CD4-positive, alpha-beta T cell treated with Interleukin-10 for 1 hour (primary cell): ENCODE data around the gene MTA1.

Experiments
- DNase-seq: peaks from one replicate; pipeline ENCODE4 v3.0.0-alpha.2; 2020

The MTA1 gene

DNA sequence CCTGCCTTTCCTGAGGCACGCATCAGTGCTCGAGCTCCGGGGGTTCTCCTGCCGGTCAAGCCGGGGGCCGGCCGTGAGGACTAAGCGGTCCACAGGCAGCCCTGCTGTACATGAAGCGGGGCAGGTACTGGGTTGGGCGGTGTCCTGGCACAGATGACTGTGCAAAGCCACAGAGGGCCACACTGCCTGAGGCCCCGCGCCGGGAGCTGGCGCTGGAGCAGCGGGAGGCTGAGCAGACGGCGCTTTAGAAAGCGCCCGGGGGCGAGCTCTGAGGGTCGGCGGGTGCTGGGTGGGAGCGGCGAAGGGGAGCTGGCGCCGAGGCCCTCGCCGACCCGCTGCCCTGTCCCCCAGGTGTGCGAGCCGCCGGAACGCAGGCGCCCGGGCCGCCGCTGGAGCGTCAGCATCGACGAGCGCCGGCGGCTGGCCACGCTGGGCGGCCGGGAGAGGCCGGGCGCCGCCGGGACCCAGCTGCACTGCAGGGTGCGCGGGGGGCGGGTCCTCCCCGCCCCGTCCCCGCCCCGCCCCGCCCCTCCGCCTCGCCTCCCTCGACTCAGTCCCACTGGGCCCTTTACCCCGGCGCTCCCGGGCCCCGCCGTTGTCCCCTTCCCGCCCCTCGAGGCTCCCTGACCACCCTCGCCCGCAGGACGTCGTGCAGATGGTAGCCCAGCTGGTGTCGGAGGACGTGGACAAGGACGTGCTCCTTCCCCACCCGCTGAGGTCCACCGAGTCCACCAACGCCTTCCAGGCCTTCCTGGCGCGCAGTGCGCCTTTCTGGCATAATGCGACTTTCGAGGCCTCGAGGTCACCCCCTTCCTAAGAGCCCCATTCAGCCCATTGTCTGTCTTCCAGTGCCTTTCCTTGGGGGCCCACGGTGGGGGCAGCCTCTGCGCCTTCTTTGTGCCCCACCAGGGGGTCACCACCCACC lies 8.3 kb upstream of the MTA1 start:
- DNase-seq = no peak

DNA sequence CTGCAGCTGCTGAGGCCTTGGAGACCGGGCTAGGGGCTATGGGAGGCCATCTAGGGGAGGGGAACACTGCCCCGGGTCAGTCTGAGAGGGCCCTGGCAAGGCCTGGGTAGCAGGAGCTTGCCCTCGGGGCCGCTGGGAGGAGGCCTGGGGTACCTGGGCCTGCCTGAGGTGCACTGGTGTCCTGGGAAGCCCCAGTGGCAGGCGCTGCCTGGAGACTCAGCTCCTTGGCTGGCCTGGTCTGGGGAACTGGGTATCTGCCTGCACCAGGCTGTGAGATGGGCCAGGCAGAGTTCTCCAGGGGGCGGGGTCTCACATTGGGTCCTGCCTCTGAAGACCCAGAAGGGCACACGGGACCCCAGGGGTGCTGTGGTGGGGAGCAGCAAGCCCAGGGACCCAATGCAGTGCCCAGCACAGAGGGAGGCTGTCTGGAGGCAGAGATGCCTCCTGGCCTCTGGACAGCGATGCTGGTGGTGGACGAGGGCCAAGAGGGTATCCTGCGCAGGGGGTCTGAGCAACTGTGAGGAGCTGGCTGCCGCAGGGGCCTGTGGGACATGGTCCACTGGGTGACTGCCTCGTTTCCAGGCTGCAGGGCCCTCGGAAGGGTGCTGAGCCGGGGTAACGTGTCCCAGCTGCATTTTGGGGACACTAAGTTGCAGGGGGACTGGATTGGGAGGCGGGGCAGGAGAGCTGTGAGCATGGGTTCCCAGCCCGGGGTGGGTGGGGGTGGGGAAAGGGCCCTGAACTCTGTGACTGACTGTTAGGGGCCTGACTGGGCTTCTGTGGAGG lies 7.4 kb upstream of the MTA1 start:
- DNase-seq = no peak

DNA sequence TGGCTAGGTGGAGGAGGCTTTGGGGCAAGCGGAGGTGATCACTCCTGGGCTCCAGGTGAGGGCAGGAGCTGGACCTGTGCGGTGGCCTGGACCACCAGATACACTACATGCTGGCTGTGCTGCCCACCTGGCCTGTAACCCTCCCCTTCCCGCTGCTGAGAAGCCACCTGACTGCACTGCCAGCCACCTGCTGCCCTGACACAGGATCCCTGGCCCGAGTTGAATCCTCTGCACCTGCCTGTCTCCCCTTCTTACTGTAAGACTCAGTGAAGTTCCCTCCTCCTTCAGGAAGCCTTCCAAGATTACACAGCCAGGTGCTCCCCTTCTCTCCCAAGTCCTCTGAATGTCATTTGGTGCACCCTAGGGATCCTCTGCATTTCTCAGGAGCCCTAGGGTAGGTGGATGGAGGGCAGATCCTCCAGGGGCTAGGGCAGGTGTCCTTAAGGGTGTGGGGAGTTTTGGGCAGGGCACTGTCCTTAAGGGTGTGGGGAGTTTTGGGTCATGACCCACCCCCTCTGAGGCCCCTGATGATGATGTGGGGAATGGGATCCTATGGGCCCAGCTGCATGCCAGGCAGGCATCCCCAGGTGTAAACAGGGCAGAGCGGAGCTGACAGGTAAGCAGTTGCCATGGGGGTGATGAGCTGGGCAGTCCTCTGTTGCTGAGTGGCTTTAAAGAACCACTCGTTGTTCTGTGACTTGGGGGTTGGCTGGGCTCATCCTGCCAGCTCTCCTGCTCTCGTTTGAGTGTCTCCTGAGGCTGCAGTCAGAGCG lies 6.7 kb upstream of the MTA1 start:
- DNase-seq = no peak

DNA sequence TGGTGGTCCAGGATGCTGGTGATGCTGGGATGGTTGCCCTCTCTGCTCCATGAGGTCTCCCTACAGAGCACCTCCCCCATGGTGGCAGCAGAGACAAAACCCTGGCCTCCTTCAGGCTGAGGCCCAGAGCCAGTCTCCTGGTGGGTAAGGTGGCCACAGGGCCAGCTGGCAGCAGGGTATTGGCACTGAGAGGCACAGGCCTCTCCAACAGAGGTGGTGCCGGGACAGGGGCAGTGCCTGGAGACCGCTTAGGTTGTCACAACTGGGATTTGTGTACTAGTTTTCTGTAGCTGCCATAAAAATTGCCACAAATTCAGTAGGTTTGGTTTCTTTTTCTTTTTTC lies 6.1 kb upstream of the MTA1 start:
- no peak for DNase-seq

DNA sequence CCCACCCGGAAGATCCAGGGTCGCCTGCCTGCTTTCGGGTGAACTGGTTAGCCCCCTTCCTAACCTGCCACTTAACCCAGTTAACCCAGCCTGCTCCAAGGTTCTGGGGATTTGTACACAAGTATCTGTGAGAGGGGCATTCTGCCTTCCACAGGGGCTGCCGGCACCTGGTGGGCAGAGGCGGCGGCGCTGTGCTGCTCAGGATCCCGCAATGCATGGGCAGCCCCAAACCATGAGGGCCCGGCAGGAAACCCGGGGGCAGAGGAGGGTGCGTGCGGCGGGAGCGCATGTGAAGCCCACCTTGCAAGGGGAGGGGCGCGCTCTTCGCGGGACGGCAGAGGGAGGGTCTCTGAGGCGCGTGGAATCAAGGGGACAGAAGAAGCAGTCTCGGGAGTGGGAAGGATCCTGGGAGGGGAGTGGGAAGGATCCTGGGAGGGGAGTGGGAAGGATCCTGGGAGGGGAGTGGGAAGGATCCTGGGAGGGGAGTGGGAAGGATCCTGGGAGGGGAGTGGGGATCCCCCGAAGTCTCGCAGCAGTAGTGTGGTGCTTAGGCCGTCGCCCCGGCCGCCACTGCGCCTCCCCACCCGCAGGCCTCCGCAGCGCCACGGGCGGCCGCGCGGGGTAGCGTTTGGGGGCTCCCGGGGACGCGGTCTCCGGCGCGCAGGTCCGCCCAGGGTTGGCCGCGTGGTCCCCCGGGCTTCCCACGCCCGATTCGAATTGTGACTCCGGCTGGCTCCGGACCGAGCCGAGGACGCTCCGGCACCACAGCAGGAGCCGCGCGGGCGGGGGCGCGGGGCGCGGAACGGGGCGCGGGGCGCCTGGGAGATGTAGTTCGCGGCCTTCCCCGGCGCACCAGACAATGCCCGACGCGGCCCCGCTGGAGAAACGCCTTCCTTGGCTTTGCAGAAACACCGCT lies 4.9 kb upstream of the MTA1 start:
- DNase-seq = peak; percentile 62

DNA sequence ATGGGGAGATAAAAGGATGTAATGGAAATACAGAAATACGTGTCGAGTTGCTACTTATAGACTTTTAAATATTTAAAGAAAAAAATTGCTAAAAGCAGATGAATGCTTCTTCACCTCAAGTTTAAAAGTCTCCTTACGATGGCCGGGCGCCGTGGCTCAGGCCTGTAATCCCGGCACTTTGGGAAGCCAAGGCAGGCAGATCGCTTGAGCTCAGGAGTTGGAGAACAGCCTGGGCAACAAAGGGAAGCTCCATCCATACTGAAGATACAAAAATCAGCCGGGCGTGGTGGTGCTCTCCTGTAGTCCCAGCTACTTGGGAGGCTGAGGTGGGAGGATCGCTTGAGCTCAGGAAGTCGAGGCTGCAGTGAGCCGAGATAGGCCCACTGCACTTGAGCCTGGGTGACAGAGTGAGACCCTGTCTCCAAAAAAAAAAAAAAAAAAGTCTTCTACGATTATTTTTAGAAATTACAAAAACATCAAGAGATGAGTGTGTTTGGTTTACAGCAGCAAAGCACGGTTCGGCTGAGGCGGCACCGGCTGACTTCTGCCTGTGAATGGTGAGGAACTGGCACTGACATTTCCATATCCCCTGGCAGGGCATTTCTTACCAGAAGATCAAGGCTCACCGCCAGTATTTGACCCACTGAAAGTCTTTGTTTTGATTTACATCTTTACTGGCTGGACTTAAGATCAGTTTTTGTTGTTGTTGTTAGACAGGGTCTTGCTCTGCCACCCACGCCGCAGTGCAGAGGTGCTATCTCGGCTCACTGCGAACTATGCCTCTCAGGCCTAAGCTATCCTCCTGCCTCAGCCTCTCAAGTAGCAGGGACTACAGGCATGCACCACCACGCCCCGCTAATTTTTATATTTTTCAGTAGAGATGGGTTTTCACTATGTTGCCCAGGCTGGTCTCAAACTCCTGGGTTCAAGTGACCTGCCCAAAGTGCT lies 3.9 kb upstream of the MTA1 start:
- no peak for DNase-seq

DNA sequence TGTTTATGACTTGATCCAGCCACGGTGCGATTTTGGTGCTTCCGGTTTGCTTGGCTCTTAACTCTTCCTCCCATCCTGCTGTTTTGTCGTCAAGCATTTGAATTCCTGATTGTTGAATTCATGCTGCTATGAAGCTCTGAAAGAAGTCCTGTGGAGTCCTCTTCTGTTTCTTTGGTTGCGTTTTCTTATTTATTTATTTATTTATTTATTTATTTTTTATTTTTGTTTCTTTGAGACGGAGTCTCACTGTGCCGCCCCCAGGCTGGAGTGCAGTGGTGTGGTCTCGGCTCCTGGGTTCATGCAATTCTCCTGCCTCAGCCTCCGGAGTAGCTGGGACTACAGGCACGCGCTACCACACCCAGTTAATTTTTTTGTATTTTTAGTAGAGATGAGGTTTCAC lies 3.0 kb upstream of the MTA1 start:
- DNase-seq = no peak

DNA sequence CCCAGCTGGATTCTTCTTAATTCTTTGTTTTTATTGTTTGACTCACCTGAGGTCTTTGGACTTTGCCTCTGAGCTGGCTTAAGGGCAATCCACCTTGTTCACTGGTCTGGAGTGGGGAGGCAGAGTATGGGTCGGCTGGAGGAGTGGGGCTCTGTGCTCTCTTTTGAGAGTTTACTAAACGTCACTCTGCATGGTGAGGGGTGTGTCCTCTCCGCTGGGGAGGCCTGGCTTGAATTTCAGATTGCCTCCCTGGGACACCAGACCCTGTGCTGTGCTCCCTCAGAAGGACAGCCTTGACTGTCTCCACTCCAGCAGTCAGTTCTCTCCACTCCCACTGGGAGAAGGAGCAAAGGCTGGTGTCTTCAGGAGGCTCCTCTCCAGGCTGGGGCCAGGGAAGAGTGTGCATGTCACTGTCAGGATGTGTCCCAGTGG lies 1.9 kb upstream of the MTA1 start:
- no peak for DNase-seq

DNA sequence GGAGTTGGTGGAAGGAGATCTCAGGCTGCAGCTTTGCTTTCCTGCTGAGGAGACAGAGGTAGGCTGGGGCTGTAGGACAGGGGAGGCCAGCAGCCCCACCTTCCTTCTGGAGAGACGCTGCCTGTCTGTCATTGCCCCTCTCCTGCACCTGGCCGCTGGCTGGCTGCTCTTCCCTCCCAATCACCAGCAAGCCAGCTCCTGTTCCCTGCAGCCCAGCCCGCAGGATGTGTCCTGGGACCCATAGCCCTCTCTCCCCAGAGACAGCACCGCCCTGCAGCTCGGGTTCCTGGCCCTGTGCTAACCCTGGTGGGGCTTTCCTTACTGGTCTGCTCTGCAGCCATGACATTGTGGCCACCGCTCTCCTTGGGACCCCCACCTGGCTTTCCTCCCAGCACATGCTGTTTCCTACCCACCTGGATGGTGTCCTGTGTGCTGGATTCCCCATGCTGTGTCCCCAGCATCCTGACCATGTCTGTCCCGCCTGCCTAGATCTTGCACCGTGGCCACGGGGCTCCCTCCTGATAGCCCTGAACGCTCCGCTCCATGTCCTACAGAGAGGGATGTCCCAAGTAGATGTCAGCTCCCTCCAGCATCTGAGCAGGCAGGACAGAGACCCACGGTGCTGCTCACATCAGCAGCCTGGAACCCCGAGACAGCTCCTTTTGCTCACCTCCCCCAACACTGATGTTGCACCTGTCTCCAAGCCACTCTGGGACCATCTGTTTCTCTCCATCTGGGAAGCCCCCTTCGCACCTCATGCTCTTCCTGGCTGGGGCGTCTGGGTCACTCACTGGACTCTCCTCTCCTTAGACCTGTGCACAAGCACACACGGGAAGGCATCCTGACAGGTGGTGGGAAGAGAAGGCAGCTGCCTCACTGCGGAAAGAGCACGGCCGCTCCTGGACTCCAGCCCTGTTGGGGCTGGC lies 1.1 kb upstream of the MTA1 start:
- no peak for DNase-seq

DNA sequence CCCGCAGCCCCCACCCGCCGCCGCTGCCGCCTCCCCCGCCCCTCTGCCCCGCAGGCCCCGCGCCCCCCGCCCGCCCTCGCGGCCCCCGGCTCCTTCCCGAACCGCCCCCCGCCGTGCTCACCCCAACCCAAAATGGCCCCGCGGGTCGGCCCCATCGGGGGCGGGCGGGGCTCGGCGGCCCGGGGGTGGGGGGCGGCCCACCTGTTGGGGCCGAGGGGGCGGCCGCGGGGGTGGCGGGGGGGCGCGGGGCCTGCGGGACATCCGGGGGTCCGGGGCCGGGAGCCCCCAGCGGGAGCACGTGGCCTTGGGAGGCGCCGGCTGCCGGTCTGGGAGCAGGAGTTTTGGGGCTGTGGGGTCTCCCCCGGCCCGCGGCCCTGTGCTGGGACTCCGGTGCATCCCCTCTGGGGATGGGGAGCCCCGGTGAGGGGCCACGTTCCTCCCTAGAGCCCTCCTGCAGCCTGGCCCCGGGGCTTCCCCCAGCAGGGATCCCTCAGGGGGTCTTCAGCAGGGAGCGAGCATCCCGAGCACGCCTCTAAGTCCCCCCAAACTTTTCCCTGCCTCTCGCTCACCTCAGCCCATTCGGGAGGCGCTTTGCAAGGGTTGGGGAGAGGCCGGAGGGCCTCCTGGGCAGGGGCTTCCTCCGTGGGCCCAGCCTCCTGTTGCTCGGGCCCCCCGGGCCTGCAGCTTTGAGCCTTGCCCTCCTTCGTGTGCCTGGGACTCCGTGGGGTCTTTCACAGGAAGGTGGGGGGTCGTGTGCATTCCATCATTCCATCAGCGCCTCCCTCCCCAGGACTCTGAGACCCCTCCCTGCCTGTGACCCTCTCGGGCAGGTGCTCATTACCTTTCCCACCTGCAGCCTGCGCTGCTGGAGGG lies 710 bp downstream of the MTA1 start:
- DNase-seq = no peak

DNA sequence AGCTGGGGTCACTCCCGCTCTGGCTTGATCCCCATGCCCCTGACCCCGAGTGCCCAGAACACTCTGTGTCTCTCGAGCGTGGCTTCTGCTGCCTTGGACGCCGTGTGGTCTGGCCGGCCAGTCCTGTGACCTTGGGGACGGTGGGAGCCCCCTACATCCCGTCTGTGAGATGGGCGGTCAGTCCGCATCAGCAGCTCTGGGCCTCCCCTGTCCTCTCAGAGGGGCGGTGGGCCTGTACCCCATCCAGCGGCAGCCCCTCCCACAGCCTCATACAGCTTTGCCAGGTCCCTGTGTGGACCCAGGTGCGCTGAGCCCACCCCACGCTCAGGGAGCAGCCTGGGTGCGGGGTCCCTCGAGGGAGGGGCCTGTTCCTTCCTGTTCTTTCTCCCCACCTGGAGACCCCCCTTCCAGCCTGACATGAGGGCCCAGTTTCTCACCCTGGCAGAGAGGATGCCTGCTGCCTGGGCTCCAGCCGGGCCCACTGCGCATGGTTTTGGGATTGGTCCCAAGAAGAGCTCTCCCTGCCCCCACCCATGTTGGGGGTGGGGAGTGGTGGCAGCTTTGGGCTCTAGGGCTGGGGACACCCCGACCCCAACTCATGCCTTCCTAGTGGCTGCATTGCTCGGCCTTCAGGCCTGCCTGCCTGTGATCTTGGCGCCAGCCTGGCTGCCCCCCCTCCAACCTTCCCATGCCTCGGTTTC lies 1.5 kb downstream of the MTA1 start:
- no peak for DNase-seq

DNA sequence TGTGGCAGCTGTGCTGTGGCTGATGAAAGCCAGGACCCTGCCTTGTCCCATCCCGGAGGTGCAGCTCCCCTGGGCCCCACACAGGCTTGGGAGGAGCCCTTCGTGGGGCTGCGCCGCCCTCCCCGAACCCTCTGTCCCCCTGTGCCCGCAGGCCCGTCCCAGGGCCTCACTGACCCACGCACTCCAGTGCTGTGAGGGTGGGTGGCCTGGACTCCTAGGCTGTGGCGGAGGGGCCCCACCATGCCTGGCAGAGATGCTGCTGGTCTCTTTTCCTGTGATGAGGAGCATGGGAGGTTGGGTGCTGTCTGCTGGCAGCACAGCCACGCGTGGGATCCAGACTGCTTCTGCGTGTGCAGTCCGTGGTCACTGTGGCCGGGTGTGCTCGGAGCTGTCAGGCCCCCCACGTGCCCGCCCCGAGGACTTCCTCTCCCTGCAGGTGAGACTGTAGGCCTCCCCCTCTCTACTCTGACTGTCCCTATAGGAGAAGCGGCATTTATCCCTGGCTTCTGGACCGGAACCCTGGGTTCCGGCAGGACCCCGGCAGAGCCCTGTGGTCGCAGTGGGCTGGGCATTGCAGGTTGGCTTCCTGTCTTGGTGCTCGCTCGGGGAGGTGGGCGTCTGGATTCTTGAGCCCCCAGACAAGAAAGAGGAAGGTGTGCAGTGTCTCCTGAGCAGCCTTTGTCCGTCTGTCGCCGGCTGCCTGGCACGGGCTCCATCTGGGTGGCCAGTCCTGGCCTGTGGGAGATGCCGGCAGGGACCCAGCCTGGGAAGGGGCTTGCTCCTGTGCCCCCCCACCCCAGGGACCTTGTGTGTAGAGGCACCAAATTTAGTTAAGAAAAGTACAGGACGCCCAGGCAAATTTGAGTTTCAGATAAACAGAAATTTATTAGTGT lies 2.3 kb downstream of the MTA1 start:
- no peak for DNase-seq

DNA sequence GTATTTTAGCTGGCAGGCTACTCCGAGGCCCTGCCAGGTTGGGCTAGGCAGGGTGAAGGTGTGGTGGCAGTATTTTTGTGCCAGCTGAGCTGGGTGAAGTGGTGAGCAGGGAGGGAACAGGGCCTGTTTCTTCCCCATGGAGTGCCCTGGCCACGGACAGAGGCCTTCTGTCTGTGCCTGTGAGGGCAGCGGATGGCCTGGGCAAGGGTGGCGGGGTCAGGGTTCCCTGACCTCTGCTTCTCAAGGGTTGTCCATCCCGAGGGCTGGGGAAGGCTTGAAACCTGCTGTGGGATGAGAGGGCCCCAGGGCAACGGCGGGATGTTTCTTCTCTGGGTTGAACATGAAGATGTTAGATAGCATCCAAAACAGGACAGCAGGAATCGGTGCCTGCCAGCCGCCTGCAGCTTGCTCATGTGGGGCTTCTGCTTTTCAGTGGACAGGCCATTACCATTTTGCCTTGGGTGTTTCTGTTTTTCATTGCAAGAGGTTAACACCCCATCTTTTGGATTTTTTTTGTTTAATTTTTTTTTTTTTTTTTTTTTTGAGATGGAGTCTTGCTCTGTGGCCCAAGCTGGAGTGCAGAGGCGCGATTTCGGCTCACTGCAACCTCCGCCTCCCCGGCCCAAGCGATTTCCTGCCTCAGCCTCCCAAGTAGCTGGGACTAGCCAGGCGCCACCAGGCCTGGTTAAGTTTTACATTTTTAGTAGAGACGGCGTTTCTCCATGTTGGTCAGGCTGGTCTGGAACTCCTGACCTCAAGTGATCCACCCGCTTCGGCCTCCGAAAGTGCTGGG lies 3.3 kb downstream of the MTA1 start:
- DNase-seq = no peak

DNA sequence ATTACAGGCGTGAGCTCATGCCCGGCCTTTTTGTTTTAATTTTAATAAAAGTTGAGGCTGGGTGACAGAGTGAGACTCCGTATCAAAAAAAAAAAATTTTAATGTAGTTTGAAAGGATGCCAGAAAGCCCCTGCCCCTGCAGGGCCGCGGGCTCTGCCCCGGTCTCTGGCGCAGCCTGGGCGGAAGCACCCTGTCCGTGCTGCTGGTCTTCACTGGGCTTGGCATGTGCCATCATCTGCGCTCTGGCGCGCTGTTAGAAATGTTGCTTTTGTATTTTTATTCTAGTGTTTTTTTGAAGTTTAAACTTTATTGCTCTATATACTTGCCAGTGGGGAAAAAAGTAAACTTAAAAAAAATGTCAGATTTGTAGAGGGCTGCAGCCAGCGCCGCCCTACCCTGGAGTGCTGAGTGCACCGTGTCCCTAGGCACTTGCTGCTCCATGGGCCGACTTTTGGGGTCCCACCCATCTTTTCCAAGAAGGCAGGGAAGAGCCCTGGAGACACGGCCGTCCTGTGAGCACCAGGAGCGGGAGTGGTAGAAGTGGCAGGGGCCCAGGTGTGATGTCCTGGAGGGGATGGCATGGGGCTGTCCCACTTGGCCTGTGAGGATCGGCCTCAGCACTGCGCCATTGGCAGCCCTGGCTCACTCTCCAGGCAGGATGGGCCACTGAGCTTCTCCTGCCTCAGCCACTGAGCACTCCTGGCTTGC lies 4.0 kb downstream of the MTA1 start:
- DNase-seq = no peak

DNA sequence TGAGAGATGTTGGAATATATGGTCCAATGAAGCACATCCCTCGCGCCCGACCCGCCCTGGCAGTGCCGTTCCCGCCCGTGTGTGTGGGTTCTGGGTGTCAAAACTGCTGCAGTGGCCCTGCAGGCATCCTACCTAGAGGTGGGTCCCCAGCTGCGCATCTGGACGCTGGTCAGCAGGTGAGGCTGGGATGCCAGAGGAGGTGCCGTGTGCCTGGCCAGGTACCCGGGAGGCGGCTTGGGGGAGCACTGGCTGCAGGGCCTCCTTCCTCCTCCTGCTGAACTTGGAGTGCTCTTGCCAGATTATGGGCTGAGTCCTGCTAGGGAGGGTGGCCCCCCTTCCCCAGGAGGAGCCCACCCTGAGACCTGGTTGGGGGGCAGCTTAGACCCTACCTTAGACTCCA lies 5.2 kb downstream of the MTA1 start:
- no peak for DNase-seq

DNA sequence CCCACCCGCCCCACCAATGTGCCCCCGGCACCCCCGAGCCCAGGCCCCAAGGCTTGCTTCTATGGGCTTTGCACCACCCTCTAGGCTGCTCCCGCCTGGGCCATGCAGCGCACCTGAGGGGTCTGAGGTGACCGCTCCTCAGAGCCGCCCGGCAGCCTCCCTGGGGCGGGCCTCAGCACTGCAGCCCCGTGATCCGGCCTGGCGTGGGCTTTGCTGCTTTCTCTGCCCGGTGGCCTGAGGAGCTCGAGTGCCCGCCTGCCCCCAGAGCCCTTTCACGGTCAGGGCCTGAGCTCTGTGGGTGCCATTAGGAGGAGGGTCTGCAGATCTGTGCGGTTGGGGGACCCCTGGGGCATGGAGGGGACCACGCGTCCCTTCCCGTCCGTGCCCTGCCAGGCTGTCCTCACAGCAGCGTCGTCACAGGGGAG lies 6.2 kb downstream of the MTA1 start:
- DNase-seq = no peak
